Neural progenitor cell (in vitro differentiated cells): ENCODE measurements around the gene MRPL51.
"Not testable (repeated sequence)": the region's sequence is repeated elsewhere in the genome, so short reads cannot be mapped to it uniquely, and the experiment has no call there.

Source experiments
- EZH2 ChIP-seq: fragments of 200-600 bp; sonication (generic); IDR thresholded peaks from 2 replicates; pipeline ENCODE4 v1.6.1; 2017; ENCODE audit warnings: antibody characterized with exemption, mild to moderate bottlenecking, moderate library complexity
- TF ChIP-seq, protein P1 (sequence below): fragments of 200-600 bp; sonication (generic); IDR thresholded peaks from 2 replicates; pipeline ENCODE4 v1.5.1; 2017; ENCODE audit warnings: antibody characterized with exemption, mild to moderate bottlenecking

- TF ChIP-seq EZH2: not testable (repeated sequence)
- TF ChIP-seq, protein P1, sequence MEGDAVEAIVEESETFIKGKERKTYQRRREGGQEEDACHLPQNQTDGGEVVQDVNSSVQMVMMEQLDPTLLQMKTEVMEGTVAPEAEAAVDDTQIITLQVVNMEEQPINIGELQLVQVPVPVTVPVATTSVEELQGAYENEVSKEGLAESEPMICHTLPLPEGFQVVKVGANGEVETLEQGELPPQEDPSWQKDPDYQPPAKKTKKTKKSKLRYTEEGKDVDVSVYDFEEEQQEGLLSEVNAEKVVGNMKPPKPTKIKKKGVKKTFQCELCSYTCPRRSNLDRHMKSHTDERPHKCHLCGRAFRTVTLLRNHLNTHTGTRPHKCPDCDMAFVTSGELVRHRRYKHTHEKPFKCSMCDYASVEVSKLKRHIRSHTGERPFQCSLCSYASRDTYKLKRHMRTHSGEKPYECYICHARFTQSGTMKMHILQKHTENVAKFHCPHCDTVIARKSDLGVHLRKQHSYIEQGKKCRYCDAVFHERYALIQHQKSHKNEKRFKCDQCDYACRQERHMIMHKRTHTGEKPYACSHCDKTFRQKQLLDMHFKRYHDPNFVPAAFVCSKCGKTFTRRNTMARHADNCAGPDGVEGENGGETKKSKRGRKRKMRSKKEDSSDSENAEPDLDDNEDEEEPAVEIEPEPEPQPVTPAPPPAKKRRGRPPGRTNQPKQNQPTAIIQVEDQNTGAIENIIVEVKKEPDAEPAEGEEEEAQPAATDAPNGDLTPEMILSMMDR: not testable (repeated sequence)
These were observed 25.3 kb downstream of the MRPL51 start for GRCh38 chr12:6467571-6468282.
